ENCODE data around the gene SLC35G2.

Gene SLC35G2

GRCh38 chr3:136811701-136812100 lies 7.2 kb upstream of the SLC35G2 start:
- no peak overlapping the region for H3K4me3 ChIP-seq (ENCODE audit: low read length)
- no peak for TF ChIP-seq ZNF274 (IDR thresholded peaks at IDR 0.05; ENCODE audit: low read depth, low read length)

DNA sequence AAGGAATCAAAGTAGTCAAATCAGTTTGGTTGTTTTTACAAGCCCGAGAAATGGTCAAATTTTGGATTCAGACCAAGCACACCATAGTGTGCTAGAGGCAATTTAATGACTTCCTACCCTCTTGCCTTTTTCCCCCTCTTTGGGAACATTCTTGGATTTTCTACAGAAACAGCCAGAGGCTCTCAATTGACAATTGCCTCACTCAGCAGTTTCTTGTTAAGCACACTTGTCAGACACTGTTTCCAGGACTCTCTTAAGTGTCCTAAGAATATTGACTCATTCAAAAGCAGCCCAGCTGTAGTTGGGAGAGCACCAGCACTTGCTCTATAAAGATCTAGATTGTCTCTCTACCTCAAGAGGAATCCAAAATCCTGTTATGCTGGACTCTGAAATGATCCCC lies 1.5 kb upstream of the SLC35G2 start:
- no peak overlapping the region for H3K4me3 ChIP-seq (ENCODE audit: low read length)
- TF ChIP-seq ZNF274 (IDR thresholded peaks at IDR 0.05; ENCODE audit: low read depth, low read length): no peak

GRCh38 chr3:136818191-136818768 lies 646 bp upstream of the SLC35G2 start:
- H3K4me3 ChIP-seq (ENCODE audit: low read length): peak overlapping the region; percentile 50; the same call in 1 of the 2 replicates
- no peak for TF ChIP-seq ZNF274 (IDR thresholded peaks at IDR 0.05; ENCODE audit: low read depth, low read length)

DNA sequence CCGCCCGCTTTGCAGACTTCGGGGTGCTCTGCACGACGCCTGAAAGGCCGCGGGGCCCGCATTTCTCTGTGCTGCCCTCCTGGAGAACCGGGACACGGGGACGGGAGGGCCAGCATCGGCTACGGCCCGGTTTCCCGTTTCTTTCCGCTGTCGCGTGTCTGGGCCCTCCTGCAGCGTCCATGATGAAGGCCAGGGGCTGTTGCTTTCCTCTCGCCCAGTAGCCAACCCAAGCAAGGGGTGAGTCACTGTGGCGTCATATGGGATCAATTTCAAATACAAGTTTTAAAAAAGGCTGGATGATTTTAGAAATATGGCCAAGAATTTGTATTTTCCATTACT lies 435 bp downstream of the SLC35G2 start:
- no peak for TF ChIP-seq ZNF274 (IDR thresholded peaks at IDR 0.05; ENCODE audit: low read depth, low read length)
- peak overlapping the region; percentile 50; the same call in 1 of the 2 replicates for H3K4me3 ChIP-seq (ENCODE audit: low read length)

GRCh38 chr3:136819731-136820679 lies 1.1 kb downstream of the SLC35G2 start:
- TF ChIP-seq ZNF274 (IDR thresholded peaks at IDR 0.05; ENCODE audit: low read depth, low read length): no peak
- peak overlapping the region; percentile 50; the same call in 1 of the 2 replicates for H3K4me3 ChIP-seq (ENCODE audit: low read length)

GRCh38 chr3:136831461-136831860 lies 12.5 kb downstream of the SLC35G2 start:
- H3K4me3 ChIP-seq (ENCODE audit: low read length): no peak overlapping the region
- TF ChIP-seq ZNF274 (IDR thresholded peaks at IDR 0.05; ENCODE audit: low read depth, low read length): no peak

DNA sequence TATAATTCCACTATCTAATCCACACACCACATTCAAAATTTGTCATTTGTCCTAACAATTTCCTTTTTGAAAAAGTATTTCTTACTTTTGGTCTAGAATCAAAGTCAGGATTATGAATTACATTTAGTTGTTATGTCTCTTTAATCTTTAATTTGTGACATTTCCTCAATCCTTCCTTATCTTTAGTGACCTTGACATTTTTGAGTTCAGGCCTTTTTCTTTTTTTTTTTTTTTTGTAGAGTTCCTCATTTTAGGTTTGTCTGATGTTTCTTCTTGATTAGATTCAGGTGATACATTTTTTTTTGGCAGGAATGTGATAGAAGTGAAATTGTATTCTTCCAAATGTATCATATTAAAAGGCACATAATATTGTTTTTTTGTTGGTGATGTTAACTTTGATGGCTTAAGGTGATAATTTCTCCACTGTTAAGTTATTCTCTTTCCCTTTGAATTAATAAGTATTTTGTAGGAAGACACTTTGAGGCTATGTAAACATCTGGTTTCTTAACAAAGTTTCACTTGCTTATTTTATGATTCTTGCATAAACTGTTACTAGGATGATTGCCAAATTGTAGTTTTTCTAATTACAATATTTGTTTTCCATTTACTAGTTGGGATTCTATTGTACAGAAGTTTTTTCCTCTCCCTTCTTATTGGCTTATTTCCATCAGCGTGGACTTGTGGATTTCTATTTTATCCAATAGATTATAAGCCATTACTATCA lies 16.3 kb downstream of the SLC35G2 start:
- no peak overlapping the region for H3K4me3 ChIP-seq (ENCODE audit: low read length)
- TF ChIP-seq ZNF274 (IDR thresholded peaks at IDR 0.05; ENCODE audit: low read depth, low read length): no peak

GRCh38 chr3:136835813-136836510 lies 17.0 kb downstream of the SLC35G2 start:
- no peak overlapping the region for H3K4me3 ChIP-seq (ENCODE audit: low read length)
- TF ChIP-seq ZNF274 (IDR thresholded peaks at IDR 0.05; ENCODE audit: low read depth, low read length): no peak

- TF ChIP-seq ZNF274 (IDR thresholded peaks at IDR 0.05; ENCODE audit: low read depth, low read length): no peak
- H3K4me3 ChIP-seq (ENCODE audit: low read length): no peak overlapping the region
Observed at GRCh38 chr3:136836511-136837156, 17.7 kb downstream of the SLC35G2 start.

GRCh38 chr3:136838641-136839555 lies 20.0 kb downstream of the SLC35G2 start:
- no peak overlapping the region for H3K4me3 ChIP-seq (ENCODE audit: low read length)
- TF ChIP-seq ZNF274 (IDR thresholded peaks at IDR 0.05; ENCODE audit: low read depth, low read length): no peak

GRCh38 chr3:136839556-136839931 lies 20.6 kb downstream of the SLC35G2 start:
- TF ChIP-seq ZNF274 (IDR thresholded peaks at IDR 0.05; ENCODE audit: low read depth, low read length): no peak

DNA sequence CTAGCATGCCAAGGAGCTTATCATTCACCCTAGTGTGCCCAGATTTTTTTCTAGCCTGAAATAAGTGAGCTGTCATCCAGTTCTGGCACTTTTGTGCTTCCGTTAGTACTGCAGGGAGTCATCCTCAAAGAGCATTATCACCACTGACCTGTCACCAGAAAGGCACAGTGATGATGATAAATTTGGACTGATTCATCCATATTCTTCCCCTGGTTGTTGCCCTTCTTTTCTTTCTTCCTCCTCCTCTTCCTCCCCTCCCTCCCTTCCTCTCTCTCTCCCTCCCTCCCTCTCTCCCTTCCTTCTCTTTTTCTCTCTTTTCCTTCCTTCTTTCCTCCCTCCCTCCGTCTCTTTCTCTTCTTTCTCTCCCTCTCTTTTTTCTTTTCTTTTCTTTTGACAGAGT lies 21.3 kb downstream of the SLC35G2 start:
- no peak overlapping the region for H3K4me3 ChIP-seq (ENCODE audit: low read length)
- TF ChIP-seq ZNF274 (IDR thresholded peaks at IDR 0.05; ENCODE audit: low read depth, low read length): no peak

More at GRCh38 chr3:136839556-136839931, 20.6 kb downstream of the SLC35G2 start:
- H3K4me3 ChIP-seq (ENCODE audit: low read length): no peak overlapping the region

GRCh38 chr3:136842294-136842693 lies 23.4 kb downstream of the SLC35G2 start:
- no peak overlapping the region for H3K4me3 ChIP-seq (ENCODE audit: low read length)
- no peak for TF ChIP-seq ZNF274 (IDR thresholded peaks at IDR 0.05; ENCODE audit: low read depth, low read length)
